SK-N-SH (cell line): ENCODE measurements around the gene TTYH3. TPM values are rescaled to one million over a fixed set of nuclear protein-coding genes. Genes with fewer than 3 reads are reported as not detected.

Experiments
- CTCF ChIA-PET: fragments of 300-600, 350-600 bp; formaldehyde crosslinking; extraction: SDS; loops from one replicate; lab custom pipeline; 2021; lab: Yijun Ruan, JAX
- POLR2A ChIA-PET: fragments of 350-600 bp; sonication (Branson Sonifier 250); formaldehyde crosslinking; extraction: SDS; loops from one replicate; lab custom pipeline; 2020; ENCODE audit warnings: antibody characterized with exemption, inconsistent platforms; lab: Yijun Ruan, JAX
- DNase-seq: peaks from one replicate; pipeline ENCODE4 v3.0.0; 2012
- H2AFZ ChIP-seq: fragments of 200-600 bp; sonication (generic); 2 replicates; pipeline ENCODE4 v1.8.1; 2016; ENCODE audit warnings: antibody characterized with exemption, mild to moderate bottlenecking, low read depth
- H3F3A ChIP-seq: fragments of 200-600 bp; sonication (generic); replicated peaks from 2 replicates; pipeline ENCODE3; 2016; ENCODE audit warnings: antibody characterized with exemption, mild to moderate bottlenecking; ENCODE audit not compliant: insufficient read depth
- H3K27ac ChIP-seq, 2 experiments: fragments of 200-500 bp in 1 of 2; fragments of 200-600 bp in 1 of 2; sonication (Bioruptor generic) in 1 of 2; sonication (generic), shearing (Covaris generic) in 1 of 2; 2 replicates each; pipeline versions ENCODE4 v1.5.1 to v1.6.1; 2014 to 2016; ENCODE audit warnings: low read depth in 2 of 2, inconsistent platforms in 1 of 2, low read length in 1 of 2, mild to moderate bottlenecking in 1 of 2, mixed read lengths in 1 of 2
- H3K27me3 ChIP-seq: fragments of 200-600 bp; sonication (generic), shearing (Covaris generic); 2 replicates; pipeline ENCODE4 v1.6.1; 2016; ENCODE audit warnings: mixed run types; ENCODE audit not compliant: insufficient read depth
- H3K36me3 ChIP-seq, 2 experiments: fragments of 200-500 bp in 1 of 2; fragments of 200-600 bp in 1 of 2; sonication (Bioruptor generic) in 1 of 2; sonication (generic) in 1 of 2; replicated peaks in 1 of 2; 2 replicates each; pipeline versions ENCODE3 to v1.5.1; 2014 to 2016; ENCODE audit warnings: low read length in 1 of 2, mild to moderate bottlenecking in 1 of 2; ENCODE audit not compliant: insufficient read depth in 2 of 2, control insufficient read depth in 1 of 2
- H3K4me1 ChIP-seq, 2 experiments: fragments of 200-500 bp in 1 of 2; fragments of 200-600 bp in 1 of 2; sonication (Bioruptor generic) in 1 of 2; sonication (generic), shearing (Covaris generic) in 1 of 2; 2 replicates each; pipeline versions ENCODE4 v1.5.1 to v1.6.1; 2014 to 2016; ENCODE audit warnings: low read depth in 1 of 2, low read length in 1 of 2, mixed run types in 1 of 2; ENCODE audit not compliant: insufficient read depth in 2 of 2, control insufficient read depth in 1 of 2
- H3K4me2 ChIP-seq: fragments of 200-600 bp; sonication (generic), shearing (Covaris generic); 2 replicates; pipeline ENCODE4 v1.6.1; 2017; ENCODE audit warnings: mixed run types
- H3K4me3 ChIP-seq, 2 experiments: fragments of 200-500 bp in 1 of 2; fragments of 200-600 bp in 1 of 2; sonication (Bioruptor generic) in 1 of 2; sonication (generic), shearing (Covaris generic) in 1 of 2; 2 replicates each; pipeline versions ENCODE4 v1.5.1 to v1.8.1; 2014 to 2016; ENCODE audit warnings: low read depth in 2 of 2, inconsistent platforms in 1 of 2, low read length in 1 of 2, mild to moderate bottlenecking in 1 of 2, mixed read lengths in 1 of 2, moderate library complexity in 1 of 2
- H3K79me2 ChIP-seq: fragments of 200-600 bp; sonication (generic); 2 replicates; pipeline ENCODE4 v1.8.1; 2017; ENCODE audit warnings: mild to moderate bottlenecking; ENCODE audit not compliant: insufficient read depth
- H3K9ac ChIP-seq: fragments of 200-600 bp; sonication (generic); 2 replicates; pipeline ENCODE4 v1.6.1; 2017; ENCODE audit warnings: mixed run types
- H3K9me2 ChIP-seq: fragments of 200-600 bp; sonication (generic); 2 replicates; pipeline ENCODE4 v1.6.1; 2017; ENCODE audit warnings: mixed run types
- H3K9me3 ChIP-seq: fragments of 200-600 bp; sonication (generic); 2 replicates; pipeline ENCODE4 v1.6.1; 2017; ENCODE audit warnings: mixed run types, mild to moderate bottlenecking, moderate library complexity
- H4K20me1 ChIP-seq: fragments of 200-600 bp; sonication (generic); 2 replicates; pipeline ENCODE4 v1.6.1; 2017; ENCODE audit warnings: mild to moderate bottlenecking, mixed run types; ENCODE audit not compliant: insufficient read depth
- ELF1 ChIP-seq: IDR thresholded peaks from 2 replicates; pipeline ENCODE4 v1.4.0; 2012
- EZH2phosphoT487 ChIP-seq: fragments of 200-600 bp; sonication (generic); IDR thresholded peaks from 2 replicates; pipeline ENCODE4 v1.6.1; 2017; ENCODE audit warnings: low read depth, mixed run types, mild to moderate bottlenecking, antibody characterized with exemption, moderate library complexity, borderline replicate concordance
- FOSL2 ChIP-seq: IDR thresholded peaks from 2 replicates; pipeline ENCODE4 v1.4.0; 2012; ENCODE audit warnings: low read depth, mild to moderate bottlenecking, moderate library complexity, borderline replicate concordance
- FOXM1 ChIP-seq: IDR thresholded peaks from 2 replicates; pipeline ENCODE4 v1.4.0; 2012; ENCODE audit warnings: low read depth, mild to moderate bottlenecking
- GATA2 ChIP-seq: sonication (generic); formaldehyde crosslinking; IDR thresholded peaks from 2 replicates; pipeline ENCODE4 v1.5.0; 2020; ENCODE audit warnings: mild to moderate bottlenecking, missing genetic modification reagents
- IRF3 ChIP-seq: fragments of 150-350 bp; IDR thresholded peaks from 2 replicates; pipeline ENCODE4 v1.6.1; 2016; ENCODE audit warnings: mild to moderate bottlenecking, low read depth, low read length
- MAX ChIP-seq: IDR thresholded peaks from 2 replicates; pipeline ENCODE4 v1.4.0; 2012; ENCODE audit warnings: low read depth
- PBX3 ChIP-seq: IDR thresholded peaks from 2 replicates; pipeline ENCODE4; 2012
- REST ChIP-seq: IDR thresholded peaks from 2 replicates; pipeline ENCODE4 v1.6.1; 2012; ENCODE audit warnings: mild to moderate bottlenecking, low read depth, low read length, moderate library complexity
- RFX5 ChIP-seq: IDR thresholded peaks from 2 replicates; pipeline ENCODE4 v1.6.1; 2012; ENCODE audit warnings: mild to moderate bottlenecking, improper control_type of control experiment, low read length
- RXRA ChIP-seq: IDR thresholded peaks from 2 replicates; pipeline ENCODE4 v1.4.0; 2012; ENCODE audit warnings: low read depth, mild to moderate bottlenecking, borderline replicate concordance
- TAF1 ChIP-seq: IDR thresholded peaks from 2 replicates; pipeline ENCODE4 v1.6.1; 2012; ENCODE audit warnings: low read depth, mild to moderate bottlenecking, low read length, moderate library complexity, borderline replicate concordance
- TCF12 ChIP-seq: IDR thresholded peaks from 2 replicates; pipeline ENCODE4 v1.4.0; 2012
- USF1 ChIP-seq: IDR thresholded peaks from 2 replicates; pipeline ENCODE4 v1.4.0; 2012; ENCODE audit warnings: low read depth, borderline replicate concordance
- USF2 ChIP-seq: fragments of 150-350 bp; IDR thresholded peaks from 2 replicates; pipeline ENCODE4 v1.6.1; 2017; ENCODE audit warnings: antibody characterized with exemption, low read length, low read depth, borderline replicate concordance
- ZBTB33 ChIP-seq: IDR thresholded peaks from 2 replicates; pipeline ENCODE4 v1.4.0; 2012; ENCODE audit warnings: low read depth, borderline replicate concordance
- WGBS: methylation state at CpG from one replicate; pipeline ENCODE4 v1.1.6; 2017; ENCODE audit warnings: low lambda C conversion rate; 5-methylcytosine and 5-hydroxymethylcytosine counted together
- polyA plus RNA-seq, 3 experiments: library from polyadenylated mRNA; depleted of rRNA; stranded (reverse); fragments of >200 nt; gene quantifications; 2 replicates each; pipeline ENCODE4 v1.2.3, GENCODE V29; 2012

The TTYH3 gene
- polyA plus RNA-seq, 1 of the 3 experiments (the other 2 are of a cell fraction), result 105 TPM

- Histone ChIP-seq H3K4me2 (no peak overlapping the region), H3K9me2 (no peaks in the 10 kb centered on the region), H3K27ac (no peak overlapping the region; a peak in 1 of 4 replicates), H3F3A (peaks cover 5% of the 10 kb centered on the region), H4K20me1 (peaks cover 42% of the 10 kb centered on the region), H3K27me3 (no peaks in the 10 kb centered on the region), H3K4me1 (peaks cover 0 to 28% of the 10 kb centered on the region in 2 experiments; a peak in 1 of 4 replicates), H3K9me3 (no peaks in the 10 kb centered on the region), H3K36me3 (peaks cover 22 to 75% of the 10 kb centered on the region in 2 experiments), H2AFZ (no peak overlapping the region), H3K4me3 (no peak overlapping the region), H3K9ac (no peak overlapping the region), H3K79me2 (peaks cover 10% of the 10 kb centered on the region; the same call in 1 of the 2 replicates)
- WGBS, result 96% methylated on average over 18 of the region's 33 CpGs
- DNase-seq, result no peak
- ChIA-PET CTCF (interaction anchor here (0.9 to 4.3 kb wide), 5 partner anchors 12 to 207 kb away, joined by 3 to 38 read pairs (median 6); no protein-coding TSS in a partner anchor), POLR2A (no interaction called here)
- TF ChIP-seq FOSL2 (no peak), USF1 (no peak), PBX3 (no peak), ZBTB33 (no peak), RXRA (no peak), TAF1 (no peak), EZH2phosphoT487 (no peak), REST (no peak), RFX5 (no peak), USF2 (no peak), MAX (no peak), FOXM1 (no peak), ELF1 (no peak), GATA2 (no peak), TCF12 (no peak), IRF3 (no peak)
Measured at GRCh38 chr7:2657920-2658671, 26.3 kb downstream of the TTYH3 start.
